Measurements from ENCODE around the gene FGD2.

Gene FGD2

DNA sequence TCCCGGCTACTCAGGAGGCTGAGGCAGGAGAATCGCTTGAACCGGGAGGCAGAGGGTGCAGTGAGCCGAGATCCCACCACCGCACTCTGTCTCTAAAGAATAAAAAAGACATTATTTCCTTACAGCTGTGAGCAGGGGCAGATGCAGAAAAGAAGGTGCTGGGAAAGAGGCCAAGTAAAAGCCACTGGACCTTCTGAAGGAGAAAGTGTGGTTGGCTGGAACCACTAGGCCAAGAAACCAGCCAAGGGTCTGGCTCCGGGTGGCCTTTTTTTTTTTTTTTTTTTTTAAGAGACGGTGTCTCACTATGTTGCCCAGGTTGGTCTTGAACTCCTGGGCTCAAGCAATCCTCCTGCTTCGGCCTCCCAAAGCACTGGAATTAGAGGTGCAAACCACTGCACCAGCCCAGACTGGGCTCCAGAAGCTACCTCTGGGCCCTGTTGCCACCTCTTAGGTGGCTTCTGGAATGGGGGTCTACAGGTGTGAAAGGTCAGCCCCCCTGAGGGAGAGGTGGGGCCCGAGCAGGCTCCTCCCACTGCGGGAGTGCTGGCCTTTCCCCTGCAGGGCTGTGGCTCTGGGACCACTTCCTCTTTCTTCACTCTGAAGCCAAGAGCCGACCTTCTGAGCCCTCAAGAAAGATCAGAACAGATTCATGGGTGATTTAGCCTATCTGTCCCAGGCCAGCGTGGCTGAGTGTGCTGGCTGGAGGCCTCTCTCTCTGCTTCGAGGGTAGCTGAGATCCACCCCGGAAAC lies at the start of gene FGD2:
TSS of gene FGD2 (plus strand) at position 595 of the 750 bp plus-strand sequence. CDS start 163 bp downstream, outside the sequence.
- Histone ChIP-seq H3K27me3 (ENCODE audit: insufficient read depth, low read length) (no peaks in the 10 kb centered on the region; the same call in 1 of the 2 replicates), H3K4me1 (ENCODE audit: control insufficient read depth, insufficient read depth, low read length, unreplicated experiment) (peaks cover 3% of the 10 kb centered on the region), H2AFZ (ENCODE audit: low read length, unreplicated experiment) (no peak within 1 kb of the TSS), H3K27ac (ENCODE audit: low read depth, low read length) (no peak within 1 kb of the TSS), H3K79me2 (ENCODE audit: control insufficient read depth, insufficient read depth, low read length, unreplicated experiment) (no peaks in the 10 kb centered on the region), H3K36me3 (ENCODE audit: insufficient read depth, low read length) (no peaks in the 10 kb centered on the region), H3K4me3 (ENCODE audit: low read depth, low read length) (no peak within 1 kb of the TSS)

- Histone ChIP-seq H3K4me1 (ENCODE audit: control insufficient read depth, insufficient read depth, low read length, unreplicated experiment) (peaks cover 18% of the 10 kb centered on the region), H3K79me2 (ENCODE audit: control insufficient read depth, insufficient read depth, low read length, unreplicated experiment) (no peaks in the 10 kb centered on the region), H3K4me3 (ENCODE audit: low read depth, low read length) (no peak overlapping the region), H2AFZ (ENCODE audit: low read length, unreplicated experiment) (no peak overlapping the region), H3K36me3 (ENCODE audit: insufficient read depth, low read length) (no peaks in the 10 kb centered on the region), H3K27me3 (ENCODE audit: insufficient read depth, low read length) (no peaks in the 10 kb centered on the region), H3K27ac (ENCODE audit: low read depth, low read length) (no peak overlapping the region)
These were observed 49.6 kb upstream of the FGD2 start for GRCh38 chr6:36955671-36956445.

GRCh38 chr6:36956446-36956820 lies 49.0 kb upstream of the FGD2 start:
- Histone ChIP-seq H3K36me3 (ENCODE audit: insufficient read depth, low read length) (no peaks in the 10 kb centered on the region), H2AFZ (ENCODE audit: low read length, unreplicated experiment) (no peak overlapping the region), H3K4me1 (ENCODE audit: control insufficient read depth, insufficient read depth, low read length, unreplicated experiment) (peaks cover 22% of the 10 kb centered on the region), H3K27ac (ENCODE audit: low read depth, low read length) (no peak overlapping the region), H3K4me3 (ENCODE audit: low read depth, low read length) (no peak overlapping the region), H3K27me3 (ENCODE audit: insufficient read depth, low read length) (no peaks in the 10 kb centered on the region), H3K79me2 (ENCODE audit: control insufficient read depth, insufficient read depth, low read length, unreplicated experiment) (no peaks in the 10 kb centered on the region)

DNA sequence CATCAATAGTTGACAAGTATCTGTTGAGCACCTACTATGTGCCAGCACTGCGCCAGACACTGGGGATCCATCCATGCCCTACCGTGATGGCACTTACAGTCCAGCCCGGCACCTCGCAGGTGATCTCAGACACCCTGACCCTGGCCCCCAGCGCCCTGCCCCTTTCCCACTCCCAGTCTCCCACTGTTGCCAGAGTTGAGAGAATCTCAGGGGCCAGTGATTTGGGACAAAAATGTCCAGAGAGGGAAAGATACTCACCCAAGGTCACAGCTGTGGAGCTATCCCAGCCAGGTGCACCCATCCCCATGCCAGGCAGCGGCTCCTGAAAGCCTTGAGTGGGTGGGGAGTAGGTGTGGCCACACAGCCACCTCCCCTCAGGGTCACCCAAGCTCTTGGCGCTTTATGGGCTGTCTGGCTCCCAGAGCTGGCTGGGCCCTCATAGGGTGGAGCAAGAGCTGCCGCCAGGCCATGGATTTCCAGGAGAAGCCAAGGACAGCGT lies 47.6 kb upstream of the FGD2 start:
- no peak overlapping the region for H3K27ac ChIP-seq (ENCODE audit: low read depth, low read length)
- no peaks in the 10 kb centered on the region for H3K79me2 ChIP-seq (ENCODE audit: control insufficient read depth, insufficient read depth, low read length, unreplicated experiment)
- peaks cover 12% of the 10 kb centered on the region for H3K4me1 ChIP-seq (ENCODE audit: control insufficient read depth, insufficient read depth, low read length, unreplicated experiment)
- no peak overlapping the region for H3K4me3 ChIP-seq (ENCODE audit: low read depth, low read length)
- no peak overlapping the region for H2AFZ ChIP-seq (ENCODE audit: low read length, unreplicated experiment)
- no peaks in the 10 kb centered on the region for H3K27me3 ChIP-seq (ENCODE audit: insufficient read depth, low read length)
- H3K36me3 ChIP-seq (ENCODE audit: insufficient read depth, low read length), result no peaks in the 10 kb centered on the region

DNA sequence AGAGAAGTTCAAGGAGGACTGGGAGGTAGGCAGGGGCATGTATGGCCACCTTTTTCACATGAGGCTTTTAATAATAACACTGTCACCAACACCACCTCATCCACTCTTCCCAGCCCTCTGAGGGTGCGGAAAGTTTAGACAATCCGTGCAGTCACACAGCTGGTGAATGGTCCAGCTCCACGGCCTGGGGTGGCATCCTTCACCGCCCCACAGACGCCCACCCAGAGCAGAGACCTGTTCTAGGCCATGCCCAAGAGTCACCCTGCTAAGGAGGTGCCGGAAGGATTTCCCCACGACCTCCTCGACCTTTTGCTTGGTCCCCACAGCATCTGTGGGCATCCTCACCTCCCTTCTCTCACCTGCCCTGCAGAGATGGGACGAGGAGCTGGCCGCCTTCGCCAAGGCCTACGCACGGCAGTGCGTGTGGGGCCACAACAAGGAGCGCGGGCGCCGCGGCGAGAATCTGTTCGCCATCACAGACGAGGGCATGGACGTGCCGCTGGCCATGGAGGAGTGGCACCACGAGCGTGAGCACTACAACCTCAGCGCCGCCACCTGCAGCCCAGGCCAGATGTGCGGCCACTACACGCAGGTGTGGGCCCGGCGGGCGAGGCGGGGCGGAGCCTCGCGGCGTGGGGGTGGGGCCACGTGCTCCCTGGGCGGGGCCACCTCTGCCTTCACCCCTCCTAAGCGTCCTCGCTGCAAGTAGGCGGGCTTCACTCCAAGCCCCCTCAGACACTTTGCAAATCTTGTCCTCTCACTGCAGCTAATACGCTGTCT lies 46.5 kb upstream of the FGD2 start:
- no peak overlapping the region for H3K4me3 ChIP-seq (ENCODE audit: low read depth, low read length)
- H3K27ac ChIP-seq (ENCODE audit: low read depth, low read length), result no peak overlapping the region
- H3K27me3 ChIP-seq (ENCODE audit: insufficient read depth, low read length), result no peaks in the 10 kb centered on the region
- peaks cover 22% of the 10 kb centered on the region for H3K4me1 ChIP-seq (ENCODE audit: control insufficient read depth, insufficient read depth, low read length, unreplicated experiment)
- H3K36me3 ChIP-seq (ENCODE audit: insufficient read depth, low read length), result no peaks in the 10 kb centered on the region
- H3K79me2 ChIP-seq (ENCODE audit: control insufficient read depth, insufficient read depth, low read length, unreplicated experiment), result no peaks in the 10 kb centered on the region
- H2AFZ ChIP-seq (ENCODE audit: low read length, unreplicated experiment), result no peak overlapping the region

DNA sequence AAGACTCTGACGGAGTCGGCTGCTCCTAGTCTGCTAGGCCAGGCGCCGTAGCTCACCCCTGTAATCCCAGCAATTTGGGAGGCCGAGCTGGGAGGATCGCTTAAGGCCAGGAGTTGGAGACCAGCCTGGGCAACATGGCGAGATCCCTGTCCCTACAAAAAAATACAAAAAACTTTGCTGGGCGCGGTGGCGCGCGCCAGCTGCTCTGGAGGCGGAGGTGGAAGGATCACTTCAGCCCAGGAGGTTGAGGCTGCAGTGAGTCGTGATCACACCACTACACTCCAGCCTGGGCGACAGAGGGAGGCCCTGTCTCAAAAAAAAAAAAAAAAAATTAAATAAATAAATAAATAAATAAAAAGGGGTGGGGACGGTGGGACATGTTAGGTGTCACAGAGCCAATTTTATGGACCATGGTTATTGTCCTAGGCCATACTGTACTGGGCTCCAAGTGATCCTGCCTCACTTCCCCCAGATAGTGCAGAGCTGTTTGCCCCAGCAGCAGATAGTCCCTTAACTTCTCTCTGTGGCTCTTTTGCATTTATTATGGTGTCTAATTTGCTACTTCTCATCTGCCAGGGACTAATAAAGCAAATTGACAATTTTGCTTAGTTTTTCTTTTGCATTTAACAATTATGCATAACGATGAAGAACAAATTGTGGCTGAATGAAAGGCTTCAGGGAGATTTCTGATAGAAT lies 45.8 kb upstream of the FGD2 start:
- H3K4me3 ChIP-seq (ENCODE audit: low read depth, low read length), result no peak overlapping the region
- H3K36me3 ChIP-seq (ENCODE audit: insufficient read depth, low read length), result no peaks in the 10 kb centered on the region
- no peaks in the 10 kb centered on the region for H3K27me3 ChIP-seq (ENCODE audit: insufficient read depth, low read length)
- H3K79me2 ChIP-seq (ENCODE audit: control insufficient read depth, insufficient read depth, low read length, unreplicated experiment), result no peaks in the 10 kb centered on the region
- no peak overlapping the region for H3K27ac ChIP-seq (ENCODE audit: low read depth, low read length)
- peaks cover 27% of the 10 kb centered on the region for H3K4me1 ChIP-seq (ENCODE audit: control insufficient read depth, insufficient read depth, low read length, unreplicated experiment)
- H2AFZ ChIP-seq (ENCODE audit: low read length, unreplicated experiment), result no peak overlapping the region

- Histone ChIP-seq H3K4me3 (ENCODE audit: low read depth, low read length) (no peak overlapping the region), H3K4me1 (ENCODE audit: control insufficient read depth, insufficient read depth, low read length, unreplicated experiment) (peaks cover 27% of the 10 kb centered on the region), H2AFZ (ENCODE audit: low read length, unreplicated experiment) (no peak overlapping the region), H3K27me3 (ENCODE audit: insufficient read depth, low read length) (no peaks in the 10 kb centered on the region), H3K27ac (ENCODE audit: low read depth, low read length) (no peak overlapping the region), H3K36me3 (ENCODE audit: insufficient read depth, low read length) (no peaks in the 10 kb centered on the region), H3K79me2 (ENCODE audit: control insufficient read depth, insufficient read depth, low read length, unreplicated experiment) (no peaks in the 10 kb centered on the region)
These were observed 43.7 kb upstream of the FGD2 start for GRCh38 chr6:36961441-36962435.

DNA sequence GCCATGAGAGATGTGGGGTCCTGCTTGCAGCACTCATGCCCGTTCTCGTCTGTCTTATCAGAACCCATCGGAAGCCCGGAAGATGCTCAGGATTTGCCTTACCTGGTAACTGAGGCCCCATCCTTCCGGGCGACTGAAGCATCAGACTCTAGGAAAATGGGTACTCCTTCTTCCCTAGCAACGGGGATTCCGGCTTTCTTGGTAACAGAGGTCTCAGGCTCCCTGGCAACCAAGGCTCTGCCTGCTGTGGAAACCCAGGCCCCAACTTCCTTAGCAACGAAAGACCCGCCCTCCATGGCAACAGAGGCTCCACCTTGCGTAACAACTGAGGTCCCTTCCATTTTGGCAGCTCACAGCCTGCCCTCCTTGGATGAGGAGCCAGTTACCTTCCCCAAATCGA lies 42.6 kb upstream of the FGD2 start:
- no peak overlapping the region for H3K27ac ChIP-seq (ENCODE audit: low read depth, low read length)
- H3K4me3 ChIP-seq (ENCODE audit: low read depth, low read length), result no peak overlapping the region
- no peaks in the 10 kb centered on the region for H3K79me2 ChIP-seq (ENCODE audit: control insufficient read depth, insufficient read depth, low read length, unreplicated experiment)
- H3K36me3 ChIP-seq (ENCODE audit: insufficient read depth, low read length), result 0 out of 2 replicates have a peak, but pooled peaks cover 4% of the 10 kb centered on the region
- H2AFZ ChIP-seq (ENCODE audit: low read length, unreplicated experiment), result no peak overlapping the region
- peaks cover 27% of the 10 kb centered on the region for H3K4me1 ChIP-seq (ENCODE audit: control insufficient read depth, insufficient read depth, low read length, unreplicated experiment)
- no peaks in the 10 kb centered on the region for H3K27me3 ChIP-seq (ENCODE audit: insufficient read depth, low read length)

- Histone ChIP-seq H3K4me1 (ENCODE audit: control insufficient read depth, insufficient read depth, low read length, unreplicated experiment) (peaks cover 27% of the 10 kb centered on the region), H2AFZ (ENCODE audit: low read length, unreplicated experiment) (no peak overlapping the region), H3K79me2 (ENCODE audit: control insufficient read depth, insufficient read depth, low read length, unreplicated experiment) (no peaks in the 10 kb centered on the region), H3K4me3 (ENCODE audit: low read depth, low read length) (no peak overlapping the region), H3K36me3 (ENCODE audit: insufficient read depth, low read length) (peaks cover 12% of the 10 kb centered on the region), H3K27ac (ENCODE audit: low read depth, low read length) (no peak overlapping the region), H3K27me3 (ENCODE audit: insufficient read depth, low read length) (no peaks in the 10 kb centered on the region)
These were observed 41.8 kb upstream of the FGD2 start for GRCh38 chr6:36963451-36964290.

All from ACC112 (cell line).